GM23248 (cell line): ENCODE results near the gene SPEG. TPM values are rescaled to one million over a fixed set of nuclear protein-coding genes. Genes with fewer than 3 reads are reported as not detected.

ENCODE experiments used
- DNase-seq: peaks from one replicate; pipeline ENCODE4 v3.0.0-alpha.2; 2015
- H2AFZ ChIP-seq: fragments of 200-600 bp; sonication (generic); 2 replicates; pipeline ENCODE4 v1.6.1; 2016; ENCODE audit warnings: antibody characterized with exemption
- H3F3A ChIP-seq: fragments of 200-600 bp; sonication (generic); 2 replicates; pipeline ENCODE4 v1.6.1; 2016; ENCODE audit warnings: mild to moderate bottlenecking, antibody characterized with exemption, mixed run types; ENCODE audit not compliant: insufficient read depth
- H3K27ac ChIP-seq: fragments of 200-600 bp; sonication (generic); 2 replicates; pipeline ENCODE4 v1.5.1; 2016; ENCODE audit warnings: mild to moderate bottlenecking
- H3K27me3 ChIP-seq: fragments of 200-600 bp; sonication (generic); replicated peaks from 2 replicates; pipeline ENCODE4 v1.6.1; 2016; ENCODE audit warnings: mild to moderate bottlenecking; ENCODE audit not compliant: insufficient read depth
- H3K36me3 ChIP-seq: fragments of 200-600 bp; sonication (generic); 2 replicates; pipeline ENCODE4 v1.6.1; 2016; ENCODE audit warnings: low read depth, mild to moderate bottlenecking
- H3K4me1 ChIP-seq: fragments of 200-600 bp; sonication (generic); 2 replicates; pipeline ENCODE4 v1.6.1; 2016; ENCODE audit warnings: mild to moderate bottlenecking; ENCODE audit not compliant: insufficient read depth
- H3K4me2 ChIP-seq: fragments of 200-600 bp; sonication (generic); one replicate; pipeline ENCODE4 v1.6.1; 2016; ENCODE audit warnings: mild to moderate bottlenecking; ENCODE audit not compliant: unreplicated experiment
- H3K4me3 ChIP-seq: fragments of 200-600 bp; sonication (generic); 2 replicates; pipeline ENCODE4 v1.5.1; 2016; ENCODE audit warnings: mild to moderate bottlenecking
- H3K79me2 ChIP-seq: fragments of 200-600 bp; sonication (generic); 2 replicates; pipeline ENCODE4 v1.6.1; 2016; ENCODE audit warnings: mild to moderate bottlenecking; ENCODE audit not compliant: insufficient read depth
- H3K9ac ChIP-seq: fragments of 200-600 bp; sonication (generic); 2 replicates; pipeline ENCODE4 v1.6.1; 2016; ENCODE audit warnings: mild to moderate bottlenecking
- H3K9me2 ChIP-seq: fragments of 200-600 bp; sonication (generic); 2 replicates; pipeline ENCODE4 v1.6.1; 2016; ENCODE audit warnings: mixed run types, mild to moderate bottlenecking, moderate library complexity; ENCODE audit not compliant: insufficient read depth
- H3K9me3 ChIP-seq: fragments of 200-600 bp; sonication (generic); one replicate; pipeline ENCODE4 v1.6.1; 2017; ENCODE audit warnings: low read depth
- H4K20me1 ChIP-seq: fragments of 200-600 bp; sonication (generic); 2 replicates; pipeline ENCODE4 v1.6.0; 2016; ENCODE audit not compliant: insufficient read depth
- EZH2 ChIP-seq: fragments of 200-600 bp; sonication (generic); IDR thresholded peaks from 2 replicates; pipeline ENCODE4 v1.6.1; 2018; ENCODE audit warnings: antibody characterized with exemption, mild to moderate bottlenecking; ENCODE audit not compliant: insufficient read depth, poor library complexity, severe bottlenecking
- EZH2phosphoT487 ChIP-seq: fragments of 200-600 bp; sonication (generic); IDR thresholded peaks from 2 replicates; pipeline ENCODE4 v1.6.1; 2018; ENCODE audit warnings: antibody characterized with exemption, moderate library complexity, mild to moderate bottlenecking, low read depth; ENCODE audit not compliant: insufficient read depth
- WGBS, 2 experiments: methylation state at CpG; one replicate each; pipeline ENCODE4 v1.1.6; 2015 to 2017; ENCODE audit warnings: low lambda C conversion rate in 2 of 2, low coverage in 1 of 2; ENCODE audit errors: missing lambda C conversion rate in 2 of 2; 5-methylcytosine and 5-hydroxymethylcytosine counted together
- in situ Hi-C: fragments of 300-500 bp; cut with MboI; formaldehyde crosslinking; loops from 2 replicates; pipeline ENCODE4 v1.15.0; 2020
- polyA plus RNA-seq: library from polyadenylated mRNA; unstranded; fragments of >200 nt; fragmentation: Nextera tagmentation; extraction: Ambion mirVana; gene quantifications from 2 replicates; pipeline ENCODE4 v1.2.1, GENCODE V29; 2016
- total RNA-seq: library from RNA; depleted of rRNA; stranded (reverse); fragments of >200 nt; shearing (Covaris generic); gene quantifications from 2 replicates; pipeline ENCODE4 v1.2.3, GENCODE V29; 2014

The SPEG gene
- total and polyA plus RNA-seq, 2 experiments from 2014 or later = 9.4 to 26.5 TPM

DNA sequence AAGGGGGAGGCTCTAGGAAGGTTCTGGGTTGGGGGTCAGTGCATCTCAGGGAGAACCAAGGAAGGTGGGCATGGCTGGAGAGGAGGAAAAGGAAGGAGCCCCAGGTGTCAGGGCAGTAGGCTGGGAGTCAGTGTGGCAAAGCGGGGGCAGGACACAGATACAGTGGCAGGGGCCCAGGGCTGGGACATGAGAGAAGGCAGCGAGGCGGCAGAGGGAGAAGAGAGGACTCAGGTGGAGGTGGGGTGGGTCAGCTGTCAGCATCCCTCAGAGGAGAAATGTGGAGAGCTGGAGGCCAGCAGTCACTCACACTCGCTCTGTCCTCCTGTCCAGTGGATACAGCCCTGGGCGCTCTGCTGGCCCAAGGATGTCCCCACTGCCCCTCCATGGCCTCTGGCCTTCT lies 58.4 kb downstream of the SPEG start:
- WGBS, 2 experiments = 96 to 97% methylated on average over 5 of the region's 5 CpGs
- Histone ChIP-seq H3K27ac (no peak overlapping the region), H3K4me1 (no peaks in the 10 kb centered on the region), H3K9me2 (no peaks in the 10 kb centered on the region), H3F3A (no peaks in the 10 kb centered on the region), H3K79me2 (no peaks in the 10 kb centered on the region), H3K36me3 (no peaks in the 10 kb centered on the region), H3K4me3 (no peak overlapping the region), H3K9ac (no peak overlapping the region), H3K4me2 (no peak overlapping the region), H4K20me1 (no peaks in the 10 kb centered on the region), H3K27me3 (no peaks in the 10 kb centered on the region), H2AFZ (no peak overlapping the region), H3K9me3 (no peaks in the 10 kb centered on the region)
- in situ Hi-C loops = no loop called here
- TF ChIP-seq EZH2 (no peak), EZH2phosphoT487 (no peak)
- no peak for DNase-seq

DNA sequence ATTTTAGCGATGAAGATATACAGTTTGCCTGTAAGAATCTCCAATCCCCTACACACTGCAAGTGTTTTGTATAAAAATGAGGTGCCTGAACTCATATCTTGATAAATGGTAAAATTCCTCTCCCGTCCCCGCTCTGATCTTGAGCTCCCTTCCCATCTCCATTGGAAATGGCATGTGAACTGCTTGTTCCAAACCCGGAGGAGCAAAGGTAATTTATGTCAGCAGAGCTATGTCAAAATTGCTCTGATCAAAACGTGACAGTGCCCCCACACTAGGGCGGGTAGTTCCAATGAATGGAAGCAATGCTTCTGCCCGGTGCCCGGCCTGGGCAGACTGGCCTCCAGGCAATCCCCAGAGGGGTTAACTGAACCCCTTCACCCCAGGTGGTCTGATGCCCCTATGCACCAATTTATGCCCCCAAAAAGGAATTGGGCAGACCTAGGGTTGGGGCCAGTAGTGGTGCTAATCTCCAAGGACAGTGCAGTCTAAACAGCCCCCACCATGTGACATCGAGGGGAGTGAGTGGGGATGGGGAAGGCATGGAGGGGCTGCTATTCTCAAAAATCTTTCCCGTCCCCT lies 60.4 kb downstream of the SPEG start:
- Histone ChIP-seq H3K9ac (no peak overlapping the region), H3K27me3 (no peaks in the 10 kb centered on the region), H3K4me3 (no peak overlapping the region), H4K20me1 (no peaks in the 10 kb centered on the region), H3K79me2 (peaks cover 13% of the 10 kb centered on the region), H3K9me2 (no peaks in the 10 kb centered on the region), H2AFZ (no peak overlapping the region), H3K36me3 (no peaks in the 10 kb centered on the region), H3K27ac (no peak overlapping the region), H3K9me3 (no peaks in the 10 kb centered on the region), H3K4me1 (peaks cover 8% of the 10 kb centered on the region), H3K4me2 (no peak overlapping the region), H3F3A (no peaks in the 10 kb centered on the region)
- in situ Hi-C loops = no loop called here
- no peak for DNase-seq
- 22 to 23% methylated on average over 10 of the region's 10 CpGs for WGBS, 2 experiments
- TF ChIP-seq EZH2phosphoT487 = no peak
- TF ChIP-seq EZH2 = no peak

DNA sequence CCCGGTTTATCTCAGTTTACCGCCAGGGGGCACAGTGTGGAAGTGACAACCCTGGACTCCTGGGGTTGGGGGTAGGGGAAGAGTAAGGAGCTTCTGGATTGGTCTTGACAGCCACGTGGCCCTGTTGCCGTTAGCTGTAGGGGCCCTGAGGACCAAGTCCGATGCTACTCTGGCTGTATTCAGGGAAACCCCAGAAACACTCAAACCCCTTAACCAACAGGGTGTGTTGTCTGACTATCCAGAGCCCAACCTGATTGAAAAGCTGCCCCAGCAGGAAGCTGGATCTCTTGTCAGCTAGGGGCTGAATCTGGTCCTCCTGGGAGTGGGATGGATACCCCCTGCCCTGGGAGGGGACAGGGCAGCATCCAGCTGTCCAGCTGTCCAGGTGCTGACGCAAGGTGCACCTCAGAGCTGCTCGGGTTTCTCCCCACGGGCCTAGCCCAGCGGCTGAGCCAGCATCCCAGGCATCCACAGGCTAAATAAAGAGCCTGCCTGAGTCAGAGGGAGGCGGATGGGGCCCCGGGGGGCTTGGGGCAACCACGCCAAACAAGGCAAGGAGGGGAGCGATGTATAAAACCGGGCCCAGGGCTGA lies 61.0 kb downstream of the SPEG start:
- in situ Hi-C loops = no loop called here
- H2AFZ ChIP-seq = no peak overlapping the region
- H3K4me2 ChIP-seq = no peak overlapping the region
- H3F3A ChIP-seq = no peaks in the 10 kb centered on the region
- H3K36me3 ChIP-seq = no peaks in the 10 kb centered on the region
- H4K20me1 ChIP-seq = no peaks in the 10 kb centered on the region
- no peaks in the 10 kb centered on the region for H3K9me3 ChIP-seq
- no peak for TF ChIP-seq EZH2phosphoT487
- TF ChIP-seq EZH2 = no peak
- H3K4me3 ChIP-seq = no peak overlapping the region
- WGBS, 2 experiments = 29 to 45% methylated on average over 14 of the region's 14 CpGs
- peaks cover 13% of the 10 kb centered on the region for H3K4me1 ChIP-seq
- DNase-seq = peak; percentile 79
- peaks cover 18% of the 10 kb centered on the region for H3K79me2 ChIP-seq
- H3K27ac ChIP-seq = no peak overlapping the region
- H3K9me2 ChIP-seq = no peaks in the 10 kb centered on the region
- no peak overlapping the region for H3K9ac ChIP-seq
- H3K27me3 ChIP-seq = no peaks in the 10 kb centered on the region

DNA sequence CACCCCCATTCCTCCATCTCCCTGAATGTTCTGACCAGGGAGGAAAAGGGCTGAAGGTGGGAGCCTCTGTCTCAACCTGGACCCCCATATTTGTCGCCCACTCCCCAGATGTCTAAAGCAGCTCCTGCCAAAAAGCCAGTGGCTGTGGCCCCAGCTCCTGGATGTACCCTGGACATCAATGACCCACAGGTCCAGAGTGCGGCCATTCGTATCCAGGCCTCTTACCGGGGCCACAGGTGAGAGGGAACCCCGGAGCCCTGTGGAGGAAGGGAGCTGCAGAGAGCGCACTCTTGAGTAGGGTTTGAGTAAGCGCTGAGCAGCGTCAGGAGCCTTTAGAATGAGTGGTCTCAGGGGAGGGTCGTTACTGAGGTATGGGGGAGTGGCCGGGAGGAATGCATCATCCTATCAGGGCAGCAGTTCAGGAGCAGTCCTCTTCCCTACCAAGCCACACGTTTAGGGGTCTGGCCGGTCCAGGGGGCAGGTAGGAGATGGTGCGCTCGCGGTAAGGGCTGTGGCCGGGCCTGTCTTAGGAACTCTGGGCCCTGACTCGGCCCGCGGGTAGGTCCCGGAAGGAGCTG lies 61.7 kb downstream of the SPEG start:
- 63 to 69% methylated on average over 17 to 19 of the region's 20 CpGs for WGBS, 2 experiments
- Histone ChIP-seq H3K27ac (no peak overlapping the region), H3K9me2 (no peaks in the 10 kb centered on the region), H3K9me3 (no peaks in the 10 kb centered on the region), H2AFZ (no peak overlapping the region), H3K4me3 (no peak overlapping the region), H3K4me2 (no peak overlapping the region), H3K36me3 (no peaks in the 10 kb centered on the region), H3K9ac (no peak overlapping the region), H4K20me1 (no peaks in the 10 kb centered on the region), H3F3A (no peaks in the 10 kb centered on the region), H3K79me2 (peaks cover 25% of the 10 kb centered on the region), H3K4me1 (peaks cover 13% of the 10 kb centered on the region), H3K27me3 (no peaks in the 10 kb centered on the region)
- TF ChIP-seq EZH2phosphoT487 = no peak
- no peak for TF ChIP-seq EZH2
- in situ Hi-C loops = no loop called here
- DNase-seq = no peak
